ENCODE measurements around the gene ABLIM1. TPM values are rescaled to one million over a fixed set of nuclear protein-coding genes. Genes with fewer than 3 reads are reported as not detected.

Gene ABLIM1
- total RNA-seq, 1 donor from 2014 or later = 144 TPM

- Histone ChIP-seq H3K4me3 (no peak overlapping the region), H3K9me3 (no peaks in the 10 kb centered on the region), H3K36me3 (no peaks in the 10 kb centered on the region), H3K27me3 (no peaks in the 10 kb centered on the region), H3K27ac (no peak overlapping the region), H3K4me1 (peaks cover 4% of the 10 kb centered on the region)
- no peak for ATAC-seq
- TF ChIP-seq CTCF (IDR thresholded peaks at IDR 0.05) = no peak
- intact Hi-C loops (cut with DNase I) = no loop called here
- DNase-seq = no peak
These were observed 273.5 kb downstream of the ABLIM1 start for GRCh38 chr10:114384601-114385000.

GRCh38 chr10:114384181-114384580 is 273.9 kb downstream of the ABLIM1 start:
- ATAC-seq = no peak
- Histone ChIP-seq H3K27me3 (no peaks in the 10 kb centered on the region), H3K27ac (no peak overlapping the region), H3K36me3 (no peaks in the 10 kb centered on the region), H3K9me3 (no peaks in the 10 kb centered on the region), H3K4me1 (no peaks in the 10 kb centered on the region), H3K4me3 (no peak overlapping the region)
- no peak for DNase-seq
- intact Hi-C loops (cut with DNase I) = no loop called here
- TF ChIP-seq CTCF (IDR thresholded peaks at IDR 0.05) = no peak

Other genes with a start within 250 kb of the ABLIM1 start
- gene FHIP2A, start 163.5 kb upstream of the ABLIM1 start, total RNA-seq = 30.2 TPM